Prostate gland (tissue), 2 donors: Measurements from ENCODE around the gene COL24A1. TPM values are rescaled to one million over a fixed set of nuclear protein-coding genes. Genes with fewer than 3 reads are reported as not detected.
"Not testable (repeated sequence)": the region's sequence is repeated elsewhere in the genome, so short reads cannot be mapped to it uniquely, and the experiment has no call there.

Experiments used
- DNase-seq: peaks from one replicate; pipeline ENCODE4 v3.0.0-alpha.2; 2019; ENCODE audit warnings: low spot score
- H3K27ac ChIP-seq, 2 donors: fragments of 200-600 bp; sonication (generic); 2 replicates each; pipeline ENCODE4 v1.5.1; 2017 to 2019
- H3K27me3 ChIP-seq: fragments of 200-600 bp; sonication (generic); replicated peaks from 2 replicates; pipeline ENCODE4 v1.5.1; 2019; ENCODE audit not compliant: insufficient read depth
- H3K36me3 ChIP-seq, 2 donors: fragments of 200-600 bp; sonication (generic); 1 replicate in 1 of 2; 2 replicates in 1 of 2; pipeline versions ENCODE4 v1.5.1 to v1.8.1; 2017 to 2019
- H3K4me1 ChIP-seq: fragments of 200-600 bp; sonication (generic); replicated peaks from 2 replicates; pipeline ENCODE4 v1.5.1; 2019
- H3K4me3 ChIP-seq, 2 donors: fragments of 200-600 bp; sonication (generic); 2 replicates each; pipeline ENCODE4 v1.5.1; 2017 to 2019
- H3K9me3 ChIP-seq: fragments of 200-600 bp; sonication (generic); 2 replicates; pipeline ENCODE4 v1.5.1; 2017
- POLR2A ChIP-seq: fragments of 450-650 bp; IDR thresholded peaks from one replicate; pipeline ENCODE4 v1.6.1; 2016; ENCODE audit warnings: antibody characterized with exemption, mild to moderate bottlenecking
- POLR2AphosphoS5 ChIP-seq: sonication (generic); formaldehyde crosslinking; IDR thresholded peaks from one replicate; pipeline ENCODE4 v1.6.1; 2017; ENCODE audit warnings: antibody characterized with exemption
- WGBS: methylation state at CpG from one replicate; pipeline ENCODE4 v1.1.5; 2018; 5-methylcytosine and 5-hydroxymethylcytosine counted together
- intact Hi-C: fragments of 100-400 bp; cut with DNase I; formaldehyde crosslinking; loops from one replicate; pipeline ENCODE4 v1.14.2; 2022
- total RNA-seq, 2 donors: library from RNA; depleted of rRNA; stranded (reverse); fragments of >200 nt; gene quantifications; one replicate each; pipeline ENCODE4 v1.1.0, GENCODE V29; 2016
- TF ChIP-seq, protein P1 (sequence below), 4 experiments: fragments of 200-600 bp in 2 of 4; fragments of 450-650 bp in 2 of 4; sonication (generic) in 2 of 4; IDR thresholded peaks; 1 replicate in 3 of 4; 2 replicates in 1 of 4; pipeline ENCODE4 v1.5.1; 2016 to 2019; ENCODE audit warnings: antibody characterized with exemption in 4 of 4, mild to moderate bottlenecking in 2 of 4, moderate library complexity in 2 of 4

Gene COL24A1
- total RNA-seq, 2 donors from 2014 or later = 0.28 to 0.32 TPM

DNA sequence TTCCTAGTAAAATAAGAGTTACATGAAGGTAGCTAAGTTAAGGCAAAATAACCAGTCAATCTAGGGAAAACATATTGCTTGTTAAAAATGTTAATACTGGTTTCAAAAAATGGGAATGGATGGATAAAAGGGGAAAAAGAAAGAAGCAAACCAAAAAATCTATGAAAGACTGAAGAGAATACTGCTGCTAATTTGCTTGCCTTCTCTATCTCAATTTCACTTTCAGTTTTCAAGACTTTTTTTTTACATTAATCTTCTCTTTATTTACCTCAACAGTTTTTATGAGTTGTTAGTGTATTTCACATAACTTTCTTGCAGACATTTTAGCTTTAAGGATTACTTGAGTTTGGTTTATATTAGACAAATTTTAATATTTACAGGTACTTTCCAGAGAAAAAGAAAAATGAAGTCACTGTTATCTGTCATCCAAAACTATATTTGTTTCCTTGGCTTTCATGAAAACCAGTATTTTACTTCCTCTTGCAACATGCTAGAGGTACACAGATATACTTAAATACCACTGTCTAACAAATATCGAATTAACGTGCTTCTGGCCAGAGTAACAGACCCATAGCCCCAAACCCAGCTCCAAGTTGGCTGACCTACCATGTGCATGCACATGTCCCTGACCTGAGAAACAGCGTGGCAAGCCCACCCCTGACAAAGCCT lies 70.7 kb downstream of the COL24A1 start:
- Histone ChIP-seq H3K9me3 (no peaks in the 10 kb centered on the region), H3K27ac (no peak overlapping the region), H3K4me1 (no peaks in the 10 kb centered on the region), H3K4me3 (no peak overlapping the region), H3K36me3 (no peaks in the 10 kb centered on the region), H3K27me3 (no peaks in the 10 kb centered on the region)
- intact Hi-C loops = no loop called here
- TF ChIP-seq POLR2A (no peak), POLR2AphosphoS5 (no peak)
- DNase-seq = no peak
- WGBS = 73% methylated on average over 3 of the region's 3 CpGs

- H3K27ac ChIP-seq = no peak overlapping the region
- H3K4me3 ChIP-seq = no peak overlapping the region
- no peaks in the 10 kb centered on the region for H3K9me3 ChIP-seq
- TF ChIP-seq POLR2AphosphoS5 = no peak
- TF ChIP-seq, protein P1, sequence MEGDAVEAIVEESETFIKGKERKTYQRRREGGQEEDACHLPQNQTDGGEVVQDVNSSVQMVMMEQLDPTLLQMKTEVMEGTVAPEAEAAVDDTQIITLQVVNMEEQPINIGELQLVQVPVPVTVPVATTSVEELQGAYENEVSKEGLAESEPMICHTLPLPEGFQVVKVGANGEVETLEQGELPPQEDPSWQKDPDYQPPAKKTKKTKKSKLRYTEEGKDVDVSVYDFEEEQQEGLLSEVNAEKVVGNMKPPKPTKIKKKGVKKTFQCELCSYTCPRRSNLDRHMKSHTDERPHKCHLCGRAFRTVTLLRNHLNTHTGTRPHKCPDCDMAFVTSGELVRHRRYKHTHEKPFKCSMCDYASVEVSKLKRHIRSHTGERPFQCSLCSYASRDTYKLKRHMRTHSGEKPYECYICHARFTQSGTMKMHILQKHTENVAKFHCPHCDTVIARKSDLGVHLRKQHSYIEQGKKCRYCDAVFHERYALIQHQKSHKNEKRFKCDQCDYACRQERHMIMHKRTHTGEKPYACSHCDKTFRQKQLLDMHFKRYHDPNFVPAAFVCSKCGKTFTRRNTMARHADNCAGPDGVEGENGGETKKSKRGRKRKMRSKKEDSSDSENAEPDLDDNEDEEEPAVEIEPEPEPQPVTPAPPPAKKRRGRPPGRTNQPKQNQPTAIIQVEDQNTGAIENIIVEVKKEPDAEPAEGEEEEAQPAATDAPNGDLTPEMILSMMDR (IDR thresholded peaks at IDR 0.05) = no peak
- TF ChIP-seq POLR2A = no peak
- intact Hi-C loops = no loop called here
- no peaks in the 10 kb centered on the region for H3K27me3 ChIP-seq
- H3K36me3 ChIP-seq = no peaks in the 10 kb centered on the region
- H3K4me1 ChIP-seq = no peaks in the 10 kb centered on the region
- DNase-seq = no peak
Measured at GRCh38 chr1:86084998-86085397, 71.6 kb downstream of the COL24A1 start.

- Histone ChIP-seq H3K4me1 (no peaks in the 10 kb centered on the region), H3K36me3 (no peaks in the 10 kb centered on the region), H3K9me3 (no peaks in the 10 kb centered on the region), H3K27me3 (no peaks in the 10 kb centered on the region), H3K4me3 (no peak overlapping the region), H3K27ac (no peak overlapping the region)
- intact Hi-C loops = no loop called here
- TF ChIP-seq, protein P1 (IDR thresholded peaks at IDR 0.05) = no peak
- no peak for TF ChIP-seq POLR2AphosphoS5
- TF ChIP-seq POLR2A = no peak
- DNase-seq = no peak
Measured at GRCh38 chr1:86082183-86082582, 74.4 kb downstream of the COL24A1 start.

- H3K4me1 ChIP-seq, intact Hi-C loops, H3K4me3 ChIP-seq, H3K27ac ChIP-seq, DNase-seq, H3K27me3 ChIP-seq, H3K36me3 ChIP-seq, H3K9me3 ChIP-seq: not testable (repeated sequence)
- WGBS = 87% methylated on average over 6 of the region's 6 CpGs
Measured at GRCh38 chr1:86072474-86072873, 84.1 kb downstream of the COL24A1 start.

DNA sequence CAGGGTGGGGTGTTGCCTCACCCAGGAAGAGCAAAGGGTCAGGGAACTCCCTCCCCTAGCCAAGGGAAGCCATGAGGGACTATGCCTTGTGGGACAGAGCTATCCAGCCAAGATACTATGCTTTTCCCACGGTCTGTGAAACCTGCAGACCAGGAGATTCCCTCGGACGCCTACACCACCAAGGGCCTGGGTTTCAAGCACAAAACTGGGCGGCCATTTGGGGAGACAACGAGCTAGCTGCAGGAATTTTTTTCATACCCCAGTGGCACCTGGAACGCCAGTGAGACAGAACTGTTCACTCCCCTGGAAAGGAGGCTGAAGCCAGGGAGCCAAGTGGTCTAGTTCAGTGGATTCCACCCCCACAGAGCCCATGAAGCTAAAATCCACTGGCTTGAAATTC lies 84.7 kb downstream of the COL24A1 start:
- intact Hi-C loops, H3K9me3 ChIP-seq, H3K27me3 ChIP-seq, H3K4me3 ChIP-seq, DNase-seq, H3K27ac ChIP-seq, H3K4me1 ChIP-seq, H3K36me3 ChIP-seq: not testable (repeated sequence)
- 94% methylated on average over 6 of the region's 6 CpGs for WGBS

DNA sequence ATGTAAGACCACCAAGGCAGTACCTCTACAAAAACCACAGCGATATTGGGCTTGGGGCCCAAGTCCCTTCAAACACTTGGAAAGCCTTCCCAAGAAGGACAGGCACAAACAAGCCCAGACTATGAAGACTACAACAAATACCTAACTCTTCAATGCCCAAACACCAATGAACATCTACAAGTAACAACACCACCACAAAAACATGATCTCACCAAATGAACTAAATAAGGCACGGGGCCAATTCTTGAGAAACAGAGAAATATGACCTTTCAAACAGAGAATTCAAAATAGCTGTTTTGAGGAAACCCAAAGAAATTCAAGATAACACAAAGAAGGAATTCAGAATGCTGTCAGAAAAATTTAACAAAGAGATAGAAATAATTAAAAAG lies 86.8 kb downstream of the COL24A1 start:
- DNase-seq = no peak
- Histone ChIP-seq H3K4me3 (no peak overlapping the region), H3K27ac (no peak overlapping the region), H3K27me3 (no peaks in the 10 kb centered on the region), H3K36me3 (no peaks in the 10 kb centered on the region), H3K4me1 (no peaks in the 10 kb centered on the region), H3K9me3 (no peaks in the 10 kb centered on the region)
- no peak for TF ChIP-seq POLR2A
- TF ChIP-seq POLR2AphosphoS5 = no peak
- TF ChIP-seq, protein P1 (IDR thresholded peaks at IDR 0.05) = no peak
- intact Hi-C loops = no loop called here
- WGBS = 51% methylated on average over 2 of the region's 2 CpGs
